Lower leg skin (tissue), 4 donors: Measurements from ENCODE around the gene SLC22A16. TPM values are rescaled to one million over a fixed set of nuclear protein-coding genes. Genes with fewer than 3 reads are reported as not detected.
A peak's percentile ranks its signal among the peaks of the same experiment; 100 is the strongest.

Experiments used
- DNase-seq, 2 donors: peaks; one replicate each; pipeline ENCODE4 v3.0.0-alpha.2; 2019; ENCODE audit warnings: low spot score in 2 of 2
- H3K4me3 ChIP-seq: fragments of 200-600 bp; sonication (generic); 2 replicates; pipeline ENCODE4 v1.5.1; 2017; ENCODE audit warnings: mild to moderate bottlenecking, low read depth; ENCODE audit not compliant: poor library complexity, severe bottlenecking
- POLR2A ChIP-seq, 2 donors: fragments of 450-650 bp; IDR thresholded peaks; one replicate each; pipeline ENCODE4 v1.6.1; 2016 to 2017; ENCODE audit warnings: antibody characterized with exemption in 2 of 2, mild to moderate bottlenecking in 1 of 2, moderate library complexity in 1 of 2
- WGBS, 2 donors: methylation state at CpG; one replicate each; pipeline ENCODE4 v1.1.5; 2018; 5-methylcytosine and 5-hydroxymethylcytosine counted together
- intact Hi-C: fragments of 100-400 bp; cut with DNase I; formaldehyde crosslinking; loops from one replicate; pipeline ENCODE4 v1.15.0; 2023; ENCODE audit warnings: low total_unique reads
- total RNA-seq, 4 donors: library from RNA; depleted of rRNA; stranded (reverse); fragments of >200 nt; gene quantifications; one replicate each; pipeline ENCODE4 v1.1.0, GENCODE V29; 2016
- TF ChIP-seq, protein P1 (sequence below), 3 donors: fragments of 450-650 bp; IDR thresholded peaks; one replicate each; pipeline ENCODE4 v1.5.1; 2016; ENCODE audit warnings: antibody characterized with exemption in 3 of 3, mild to moderate bottlenecking in 3 of 3, moderate library complexity in 2 of 3

SLC22A16 gene
- total RNA-seq, 4 donors from 2014 or later: 0.17 TPM; not detected in 3

DNA sequence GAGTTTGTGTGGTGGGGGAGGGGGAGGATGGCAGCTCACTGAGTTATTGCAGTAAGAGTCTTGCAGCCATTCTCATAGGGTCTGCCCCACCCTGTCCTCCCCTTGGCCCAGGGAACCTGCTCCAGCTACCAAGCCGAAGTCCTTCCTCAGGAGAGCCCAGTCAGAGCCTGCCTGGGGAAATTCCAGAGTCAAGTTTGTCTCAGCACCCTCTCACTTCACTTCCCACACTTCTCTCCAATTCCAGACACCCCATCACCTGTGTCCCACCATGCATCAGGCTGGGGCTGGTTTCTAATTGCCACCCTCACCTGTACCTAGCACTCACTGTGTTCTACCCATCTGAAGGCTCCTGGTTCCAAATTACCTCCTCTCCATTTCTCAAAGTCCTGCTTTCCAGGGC is 10.3 kb upstream of the SLC22A16 start:
- peak in 1 of 2 donors; percentile 54 for DNase-seq
- H3K4me3 ChIP-seq: no peak overlapping the region
- 70 to 76% methylated on average over 1 of the region's 1 CpG for WGBS, 2 donors
- intact Hi-C loops: no loop called here
- TF ChIP-seq, protein P1, sequence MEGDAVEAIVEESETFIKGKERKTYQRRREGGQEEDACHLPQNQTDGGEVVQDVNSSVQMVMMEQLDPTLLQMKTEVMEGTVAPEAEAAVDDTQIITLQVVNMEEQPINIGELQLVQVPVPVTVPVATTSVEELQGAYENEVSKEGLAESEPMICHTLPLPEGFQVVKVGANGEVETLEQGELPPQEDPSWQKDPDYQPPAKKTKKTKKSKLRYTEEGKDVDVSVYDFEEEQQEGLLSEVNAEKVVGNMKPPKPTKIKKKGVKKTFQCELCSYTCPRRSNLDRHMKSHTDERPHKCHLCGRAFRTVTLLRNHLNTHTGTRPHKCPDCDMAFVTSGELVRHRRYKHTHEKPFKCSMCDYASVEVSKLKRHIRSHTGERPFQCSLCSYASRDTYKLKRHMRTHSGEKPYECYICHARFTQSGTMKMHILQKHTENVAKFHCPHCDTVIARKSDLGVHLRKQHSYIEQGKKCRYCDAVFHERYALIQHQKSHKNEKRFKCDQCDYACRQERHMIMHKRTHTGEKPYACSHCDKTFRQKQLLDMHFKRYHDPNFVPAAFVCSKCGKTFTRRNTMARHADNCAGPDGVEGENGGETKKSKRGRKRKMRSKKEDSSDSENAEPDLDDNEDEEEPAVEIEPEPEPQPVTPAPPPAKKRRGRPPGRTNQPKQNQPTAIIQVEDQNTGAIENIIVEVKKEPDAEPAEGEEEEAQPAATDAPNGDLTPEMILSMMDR (IDR thresholded peaks at IDR 0.05): no peak
- TF ChIP-seq POLR2A (IDR thresholded peaks at IDR 0.05): no peak

DNA sequence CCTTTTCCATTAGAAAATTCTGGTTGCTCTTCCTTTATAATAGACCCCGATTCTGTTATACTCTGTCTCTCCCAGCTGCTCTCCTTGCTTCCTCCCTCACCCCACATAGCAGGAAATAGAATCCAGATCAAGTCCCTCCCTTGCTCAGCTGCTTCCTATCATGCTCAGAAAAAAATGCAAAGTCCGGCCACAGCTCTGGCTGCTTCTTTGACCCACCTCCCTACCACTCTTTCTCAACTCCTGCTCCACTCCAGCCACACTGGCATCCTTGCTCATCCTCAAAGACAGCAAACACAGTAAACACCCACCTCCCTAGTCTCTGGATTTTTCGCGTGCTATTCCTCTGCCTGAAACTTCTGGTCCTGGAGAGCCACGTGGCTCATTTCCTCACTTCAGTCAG is 9.1 kb upstream of the SLC22A16 start:
- 40 to 52% methylated on average over 5 of the region's 5 CpGs for WGBS, 2 donors
- intact Hi-C loops: loop anchor here (1.0 kb wide), 1 partner anchor 21 kb away; no protein-coding TSS in a partner anchor
- no peak for DNase-seq
- no peak overlapping the region for H3K4me3 ChIP-seq
- no peak for TF ChIP-seq POLR2A (IDR thresholded peaks at IDR 0.05)
- TF ChIP-seq, protein P1 (IDR thresholded peaks at IDR 0.05): no peak

DNA sequence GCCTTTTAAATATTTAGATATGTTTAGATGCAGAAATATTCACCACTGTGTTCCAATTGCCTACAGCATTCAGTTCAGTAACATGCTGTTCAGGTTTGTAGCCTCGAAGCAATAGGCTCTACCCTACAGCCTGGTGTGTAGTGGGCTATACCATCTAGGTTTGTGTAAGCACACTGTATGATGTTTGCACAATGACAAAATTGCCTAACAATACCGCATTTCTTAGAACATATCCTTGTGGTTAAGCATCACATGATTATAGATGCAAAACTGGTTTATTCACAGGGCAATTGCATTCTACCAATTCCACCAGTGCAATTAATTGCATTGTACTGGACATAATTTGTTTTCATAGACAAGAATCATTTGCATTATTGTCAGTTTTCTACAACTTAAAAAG is 7.9 kb upstream of the SLC22A16 start:
- no peak for DNase-seq
- TF ChIP-seq, protein P1 (IDR thresholded peaks at IDR 0.05): no peak
- TF ChIP-seq POLR2A (IDR thresholded peaks at IDR 0.05): no peak
- WGBS, 2 donors: 71 to 77% methylated on average over 2 of the region's 2 CpGs
- intact Hi-C loops: no loop called here
- no peak overlapping the region for H3K4me3 ChIP-seq

DNA sequence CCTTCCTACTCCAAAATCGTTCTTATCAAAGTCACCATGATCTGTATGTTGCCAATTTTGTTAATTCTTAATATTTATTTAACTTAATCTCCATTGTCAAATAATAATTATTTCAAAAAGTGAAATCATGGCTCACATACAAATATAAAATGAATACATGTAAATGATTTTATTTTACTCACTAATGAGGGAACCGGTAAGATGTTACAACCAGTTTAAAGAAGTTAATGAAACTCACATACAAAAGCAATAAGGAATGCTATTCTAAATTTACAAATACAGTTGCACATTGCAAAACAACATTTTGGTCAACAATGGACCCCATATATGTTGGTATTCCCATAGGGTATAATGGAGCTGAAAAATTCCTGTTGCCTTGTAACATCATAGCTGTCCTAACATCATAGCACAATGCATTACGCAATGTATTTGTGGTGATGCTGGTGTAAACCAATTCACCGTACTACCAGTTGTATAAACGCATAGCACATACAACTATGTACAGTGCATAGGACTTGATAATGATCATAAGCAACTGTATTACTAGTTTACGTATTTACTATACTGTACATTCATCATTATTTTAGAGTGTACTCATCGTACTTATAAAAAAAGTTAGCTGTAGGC is 6.5 kb upstream of the SLC22A16 start:
- TF ChIP-seq, protein P1 (IDR thresholded peaks at IDR 0.05): no peak
- no peak for TF ChIP-seq POLR2A (IDR thresholded peaks at IDR 0.05)
- WGBS, 2 donors: 83 to 88% methylated on average over 7 of the region's 7 CpGs
- H3K4me3 ChIP-seq: no peak overlapping the region
- no peak for DNase-seq
- intact Hi-C loops: no loop called here

DNA sequence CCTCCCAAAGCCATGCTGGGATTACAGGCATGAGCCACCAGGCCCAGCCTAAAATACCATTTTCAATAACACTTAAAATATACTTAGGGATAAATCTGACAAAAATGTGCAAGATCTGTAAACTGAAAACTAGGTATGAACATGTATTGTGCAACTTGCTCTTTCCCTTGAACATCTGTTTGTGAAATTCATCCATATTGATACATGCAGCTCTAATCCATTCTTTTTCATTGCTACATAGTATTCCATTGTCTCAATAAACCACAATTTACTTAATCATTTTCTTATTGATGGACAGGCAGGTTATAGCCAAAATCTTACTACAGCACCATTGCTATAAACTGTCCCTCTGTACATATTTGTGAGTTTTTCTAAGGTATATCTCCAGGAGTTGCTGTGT is 4.7 kb upstream of the SLC22A16 start:
- no peak for DNase-seq
- no peak overlapping the region for H3K4me3 ChIP-seq
- TF ChIP-seq, protein P1 (IDR thresholded peaks at IDR 0.05): no peak
- TF ChIP-seq POLR2A (IDR thresholded peaks at IDR 0.05): no peak
- intact Hi-C loops: no loop called here
